SK-N-SH treated with all-trans-retinoic acid at 6 μM for 48 hours (cell line): Measurements from ENCODE around the gene ZHX3.

Experiments used
- ARNTL ChIP-seq: fragments of 450-650 bp; formaldehyde crosslinking; IDR thresholded peaks from 2 replicates; pipeline ENCODE4 v1.5.0; 2020; ENCODE audit warnings: low read depth, mild to moderate bottlenecking, moderate library complexity, borderline replicate concordance
- OSR1 ChIP-seq: fragments of 250-450 bp; sonication (Bioruptor Pico); IDR thresholded peaks from 2 replicates; pipeline ENCODE4 v1.8.0; 2022; ENCODE audit warnings: moderate library complexity, mild to moderate bottlenecking, inconsistent platforms
- RARB ChIP-seq: fragments of 250-450 bp; sonication (Bioruptor Pico); IDR thresholded peaks from 2 replicates; pipeline ENCODE4 v1.8.0; 2021; ENCODE audit warnings: mild to moderate bottlenecking, moderate library complexity
- SNAI2 ChIP-seq: fragments of 250-450 bp; sonication (Bioruptor Pico); IDR thresholded peaks from 2 replicates; pipeline ENCODE4 v1.5.0; 2020; ENCODE audit warnings: mild to moderate bottlenecking, moderate library complexity
- ZNF70 ChIP-seq: fragments of 450-650 bp; formaldehyde crosslinking; IDR thresholded peaks from 2 replicates; pipeline ENCODE4 v1.5.0; 2020; ENCODE audit warnings: mild to moderate bottlenecking, moderate library complexity
- ZNF8 ChIP-seq: fragments of 450-650 bp; formaldehyde crosslinking; IDR thresholded peaks from 2 replicates; pipeline ENCODE4 v1.5.0; 2020; ENCODE audit warnings: mild to moderate bottlenecking, moderate library complexity
- TF ChIP-seq, protein P1 (sequence below): fragments of 250-450 bp; sonication (Bioruptor Pico); IDR thresholded peaks from 2 replicates; pipeline ENCODE4 v1.8.0; 2020; ENCODE audit warnings: mild to moderate bottlenecking, moderate library complexity, borderline replicate concordance
- TF ChIP-seq, protein P2 (sequence below): fragments of 250-450 bp; sonication (Bioruptor Pico); IDR thresholded peaks from 2 replicates; pipeline ENCODE4 v1.8.0; 2021; ENCODE audit warnings: low read depth, mild to moderate bottlenecking, moderate library complexity, borderline replicate concordance

DNA sequence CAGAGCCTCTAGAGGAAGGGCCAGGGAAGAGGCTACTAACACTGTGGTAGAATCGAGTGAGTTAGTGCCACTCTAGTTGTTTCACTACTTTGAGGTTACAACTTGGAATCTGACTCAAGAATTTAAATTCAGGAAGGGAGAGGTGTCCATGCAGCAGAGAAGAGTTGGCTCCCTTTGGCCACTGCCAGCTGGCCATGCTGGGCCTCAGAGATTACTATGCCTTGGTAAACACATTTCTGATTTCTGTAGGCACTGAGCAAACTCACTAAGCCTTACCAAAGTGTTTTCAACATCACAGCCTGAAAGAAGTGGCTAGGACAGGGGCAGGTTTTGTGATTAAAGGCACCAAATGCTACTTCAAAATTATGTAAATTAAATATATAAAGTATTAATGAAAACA, 61.9 kb downstream of the ZHX3 start:
- TF ChIP-seq, protein P1, sequence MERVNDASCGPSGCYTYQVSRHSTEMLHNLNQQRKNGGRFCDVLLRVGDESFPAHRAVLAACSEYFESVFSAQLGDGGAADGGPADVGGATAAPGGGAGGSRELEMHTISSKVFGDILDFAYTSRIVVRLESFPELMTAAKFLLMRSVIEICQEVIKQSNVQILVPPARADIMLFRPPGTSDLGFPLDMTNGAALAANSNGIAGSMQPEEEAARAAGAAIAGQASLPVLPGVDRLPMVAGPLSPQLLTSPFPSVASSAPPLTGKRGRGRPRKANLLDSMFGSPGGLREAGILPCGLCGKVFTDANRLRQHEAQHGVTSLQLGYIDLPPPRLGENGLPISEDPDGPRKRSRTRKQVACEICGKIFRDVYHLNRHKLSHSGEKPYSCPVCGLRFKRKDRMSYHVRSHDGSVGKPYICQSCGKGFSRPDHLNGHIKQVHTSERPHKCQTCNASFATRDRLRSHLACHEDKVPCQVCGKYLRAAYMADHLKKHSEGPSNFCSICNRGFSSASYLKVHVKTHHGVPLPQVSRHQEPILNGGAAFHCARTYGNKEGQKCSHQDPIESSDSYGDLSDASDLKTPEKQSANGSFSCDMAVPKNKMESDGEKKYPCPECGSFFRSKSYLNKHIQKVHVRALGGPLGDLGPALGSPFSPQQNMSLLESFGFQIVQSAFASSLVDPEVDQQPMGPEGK (CRISPR knock-in tag): no peak
- TF ChIP-seq ZNF8 (CRISPR knock-in tag) (no peak), SNAI2 (no peak), ARNTL (CRISPR knock-in tag) (no peak), RARB (CRISPR knock-in tag) (no peak), ZNF70 (CRISPR knock-in tag) (no peak), OSR1 (CRISPR knock-in tag) (no peak)
- TF ChIP-seq, protein P2, sequence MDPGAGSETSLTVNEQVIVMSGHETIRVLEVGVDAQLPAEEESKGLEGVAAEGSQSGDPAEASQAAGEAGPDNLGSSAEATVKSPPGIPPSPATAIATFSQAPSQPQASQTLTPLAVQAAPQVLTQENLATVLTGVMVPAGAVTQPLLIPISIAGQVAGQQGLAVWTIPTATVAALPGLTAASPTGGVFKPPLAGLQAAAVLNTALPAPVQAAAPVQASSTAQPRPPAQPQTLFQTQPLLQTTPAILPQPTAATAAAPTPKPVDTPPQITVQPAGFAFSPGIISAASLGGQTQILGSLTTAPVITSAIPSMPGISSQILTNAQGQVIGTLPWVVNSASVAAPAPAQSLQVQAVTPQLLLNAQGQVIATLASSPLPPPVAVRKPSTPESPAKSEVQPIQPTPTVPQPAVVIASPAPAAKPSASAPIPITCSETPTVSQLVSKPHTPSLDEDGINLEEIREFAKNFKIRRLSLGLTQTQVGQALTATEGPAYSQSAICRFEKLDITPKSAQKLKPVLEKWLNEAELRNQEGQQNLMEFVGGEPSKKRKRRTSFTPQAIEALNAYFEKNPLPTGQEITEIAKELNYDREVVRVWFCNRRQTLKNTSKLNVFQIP (CRISPR knock-in tag): no peak
